ENCODE results near the gene FGFR2. TPM values are rescaled to one million over a fixed set of nuclear protein-coding genes. Genes with fewer than 3 reads are reported as not detected.
A peak's percentile ranks its signal among the peaks of the same experiment; 100 is the strongest.

Gene FGFR2
- 10 to 100 TPM; 22.5 to 58.0 (median 44.4) TPM for total RNA-seq

DNA sequence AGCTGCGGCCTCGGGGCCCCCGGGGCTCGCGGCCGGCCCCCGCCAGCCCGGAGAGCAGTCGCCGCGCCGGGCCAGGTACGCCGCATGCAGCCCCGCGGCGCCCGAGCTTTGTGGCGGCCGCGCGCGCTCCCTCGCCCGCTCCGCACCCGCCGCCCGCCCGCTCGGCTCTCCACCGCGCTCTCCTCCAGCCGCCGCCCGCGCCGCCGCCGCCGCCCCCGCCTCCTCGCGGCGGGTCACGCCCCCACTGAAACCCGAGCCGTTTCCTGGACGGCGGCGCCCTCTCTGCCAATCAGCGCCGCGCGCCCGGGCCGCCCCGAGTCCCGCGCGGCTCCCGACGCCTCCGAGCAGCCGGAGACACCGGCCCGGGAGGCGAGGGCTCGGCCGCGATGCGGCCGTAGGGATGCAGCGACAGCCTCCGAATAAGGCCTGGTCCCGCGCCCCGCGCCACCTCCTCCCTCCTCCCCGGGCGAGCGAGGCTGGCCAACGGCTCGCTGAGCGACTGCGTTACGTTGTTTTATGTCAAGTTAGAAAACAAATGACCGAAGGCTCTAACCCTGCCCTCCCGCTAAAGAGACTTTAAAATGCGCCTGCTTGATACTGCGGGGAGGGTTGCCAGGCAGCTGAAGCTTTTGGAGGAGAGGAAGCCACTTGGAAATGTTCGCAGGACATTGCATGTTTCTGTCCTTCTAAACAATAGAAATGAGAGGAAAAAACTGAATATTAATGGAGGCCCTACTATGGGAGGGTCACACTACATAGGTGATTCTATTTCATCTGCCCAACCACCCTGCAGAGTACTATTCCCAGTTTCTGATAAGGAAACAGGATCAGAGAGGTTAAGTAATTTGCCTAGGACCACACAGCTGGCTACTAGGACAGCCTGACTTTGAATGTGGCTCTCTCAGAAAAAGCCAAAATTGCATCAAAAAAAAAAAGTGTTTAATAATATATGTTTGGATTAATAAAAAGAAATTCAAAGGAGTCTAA is at the start of gene FGFR2:
Gene FGFR2 (minus strand): TSS at position 182 of the 987 bp plus-strand sequence. CDS start 4,627 bp downstream, outside the sequence.
- Histone ChIP-seq H3K4me1 (peaks cover 8 to 51% (median 14%) of the 10 kb centered on the region in 3 donors), H3K36me3 (no peaks in the 10 kb centered on the region), H3K9me3 (no peaks in the 10 kb centered on the region), H3K27ac (peak within 1 kb of the TSS; percentile 88 to 94 (median 92)), H3K4me3 (peak within 1 kb of the TSS; percentile 63 to 85 (median 76)), H3K27me3 (peaks cover 0 to 54% (median 0%) of the 10 kb centered on the region in 4 donors)
- WGBS, 2 donors = 0 to 2% methylated on average over 5 to 7 of the region's 92 CpGs
- peak in 3 of 4 donors; percentile 15 to 77 (median 58) for TF ChIP-seq POLR2A (IDR thresholded peaks at IDR 0.05)
- TF ChIP-seq, protein P1, sequence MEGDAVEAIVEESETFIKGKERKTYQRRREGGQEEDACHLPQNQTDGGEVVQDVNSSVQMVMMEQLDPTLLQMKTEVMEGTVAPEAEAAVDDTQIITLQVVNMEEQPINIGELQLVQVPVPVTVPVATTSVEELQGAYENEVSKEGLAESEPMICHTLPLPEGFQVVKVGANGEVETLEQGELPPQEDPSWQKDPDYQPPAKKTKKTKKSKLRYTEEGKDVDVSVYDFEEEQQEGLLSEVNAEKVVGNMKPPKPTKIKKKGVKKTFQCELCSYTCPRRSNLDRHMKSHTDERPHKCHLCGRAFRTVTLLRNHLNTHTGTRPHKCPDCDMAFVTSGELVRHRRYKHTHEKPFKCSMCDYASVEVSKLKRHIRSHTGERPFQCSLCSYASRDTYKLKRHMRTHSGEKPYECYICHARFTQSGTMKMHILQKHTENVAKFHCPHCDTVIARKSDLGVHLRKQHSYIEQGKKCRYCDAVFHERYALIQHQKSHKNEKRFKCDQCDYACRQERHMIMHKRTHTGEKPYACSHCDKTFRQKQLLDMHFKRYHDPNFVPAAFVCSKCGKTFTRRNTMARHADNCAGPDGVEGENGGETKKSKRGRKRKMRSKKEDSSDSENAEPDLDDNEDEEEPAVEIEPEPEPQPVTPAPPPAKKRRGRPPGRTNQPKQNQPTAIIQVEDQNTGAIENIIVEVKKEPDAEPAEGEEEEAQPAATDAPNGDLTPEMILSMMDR (IDR thresholded peaks at IDR 0.05) = peak in 3 of 6 experiments; percentile 3 to 19 (median 11)
- intact Hi-C loops (cut with DNase I) = no loop called here
- DNase-seq = no peak

DNA sequence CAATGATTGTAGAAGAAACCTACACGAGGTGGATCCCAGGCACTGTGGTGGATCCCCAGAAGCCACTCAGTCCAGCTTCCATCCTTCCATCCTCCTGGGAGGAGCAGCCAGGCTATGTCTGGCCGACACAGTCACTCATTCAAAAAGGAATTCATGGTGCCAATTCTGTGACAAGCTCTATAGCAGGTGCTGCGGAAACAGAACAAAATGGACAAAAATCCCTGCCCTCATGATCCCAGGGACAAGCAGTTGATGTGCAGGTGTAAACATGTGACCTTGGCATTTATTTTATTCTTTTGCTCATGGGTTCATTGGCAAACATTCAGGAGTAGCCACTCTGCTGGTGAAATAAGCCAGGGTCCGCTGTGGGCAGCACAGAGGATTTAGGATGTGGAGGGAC is 49.2 kb upstream of the FGFR2 start:
- Histone ChIP-seq H3K9me3 (no peaks in the 10 kb centered on the region), H3K4me1 (no peaks in the 10 kb centered on the region), H3K27me3 (peaks cover 0 to 5% (median 0%) of the 10 kb centered on the region in 4 donors), H3K4me3 (no peak overlapping the region), H3K36me3 (no peaks in the 10 kb centered on the region), H3K27ac (no peak overlapping the region)
- TF ChIP-seq, protein P1 (IDR thresholded peaks at IDR 0.05) = no peak
- no peak for TF ChIP-seq POLR2A (IDR thresholded peaks at IDR 0.05)
- WGBS, 2 donors = 91 to 92% methylated on average over 4 of the region's 4 CpGs
- DNase-seq = no peak
- intact Hi-C loops (cut with DNase I) = no loop called here

DNA sequence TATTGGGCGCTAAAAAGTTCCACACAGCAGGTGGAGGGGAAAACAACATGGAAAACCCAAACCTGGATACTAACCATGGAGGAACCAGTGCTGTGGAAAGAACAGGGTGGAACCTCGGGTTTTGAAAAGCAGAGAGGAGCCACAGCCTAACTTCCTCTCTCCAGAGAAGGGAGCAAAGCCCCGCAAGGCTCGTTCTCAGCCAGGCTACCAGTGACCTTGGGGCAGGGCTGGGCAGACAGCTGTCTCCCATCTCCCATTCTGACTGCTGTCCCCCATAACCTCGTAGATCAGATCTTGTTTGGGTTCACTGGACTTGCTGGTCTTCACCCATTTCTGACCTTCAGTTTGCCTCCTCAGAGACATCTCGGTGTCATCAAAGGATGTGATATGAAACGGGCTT is 47.5 kb upstream of the FGFR2 start:
- intact Hi-C loops (cut with DNase I) = no loop called here

DNA sequence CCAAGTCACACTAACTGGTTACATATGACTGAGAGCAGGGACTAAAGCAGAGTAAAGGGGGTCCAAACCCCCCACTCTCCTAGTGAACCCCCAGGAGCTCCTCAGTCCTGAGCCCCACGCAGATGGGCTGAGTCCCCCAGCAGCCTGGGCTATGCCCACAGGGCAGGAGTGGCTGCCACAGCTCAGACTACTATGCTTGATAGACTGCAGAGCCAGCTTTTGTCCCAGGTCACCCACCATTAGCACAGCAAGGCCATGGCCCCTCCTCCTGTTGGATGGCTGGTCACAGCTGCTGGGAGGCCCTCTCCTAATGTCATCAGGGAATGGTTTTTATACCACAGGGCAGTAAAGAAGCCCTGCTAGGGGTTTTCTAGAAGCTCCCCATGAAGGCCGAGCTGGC is 46.3 kb upstream of the FGFR2 start:
- 50 to 100% methylated on average over 1 of the region's 2 CpGs for WGBS, 2 donors
- Histone ChIP-seq H3K27me3 (peaks cover 0 to 5% (median 0%) of the 10 kb centered on the region in 4 donors), H3K27ac (no peak overlapping the region), H3K9me3 (peaks cover 0 to 3% (median 0%) of the 10 kb centered on the region in 3 donors), H3K4me3 (no peak overlapping the region), H3K36me3 (no peaks in the 10 kb centered on the region), H3K4me1 (no peaks in the 10 kb centered on the region)
- TF ChIP-seq, protein P1 (IDR thresholded peaks at IDR 0.05) = no peak
- no peak for TF ChIP-seq POLR2A (IDR thresholded peaks at IDR 0.05)
- intact Hi-C loops (cut with DNase I) = no loop called here
- no peak for DNase-seq

More for the DNA sequence above, 47.5 kb upstream of the FGFR2 start:
- 79 to 84% methylated on average over 5 to 6 of the region's 7 CpGs for WGBS, 2 donors
- H3K4me1 ChIP-seq = no peaks in the 10 kb centered on the region
- TF ChIP-seq, protein P1 (IDR thresholded peaks at IDR 0.05) = no peak
- no peak for TF ChIP-seq POLR2A (IDR thresholded peaks at IDR 0.05)
- H3K9me3 ChIP-seq = peaks cover 0 to 3% (median 0%) of the 10 kb centered on the region in 3 donors
- H3K36me3 ChIP-seq = no peaks in the 10 kb centered on the region
- H3K27me3 ChIP-seq = peaks cover 0 to 5% (median 0%) of the 10 kb centered on the region in 4 donors
- no peak overlapping the region for H3K4me3 ChIP-seq
- no peak for DNase-seq
- no peak overlapping the region for H3K27ac ChIP-seq

DNA sequence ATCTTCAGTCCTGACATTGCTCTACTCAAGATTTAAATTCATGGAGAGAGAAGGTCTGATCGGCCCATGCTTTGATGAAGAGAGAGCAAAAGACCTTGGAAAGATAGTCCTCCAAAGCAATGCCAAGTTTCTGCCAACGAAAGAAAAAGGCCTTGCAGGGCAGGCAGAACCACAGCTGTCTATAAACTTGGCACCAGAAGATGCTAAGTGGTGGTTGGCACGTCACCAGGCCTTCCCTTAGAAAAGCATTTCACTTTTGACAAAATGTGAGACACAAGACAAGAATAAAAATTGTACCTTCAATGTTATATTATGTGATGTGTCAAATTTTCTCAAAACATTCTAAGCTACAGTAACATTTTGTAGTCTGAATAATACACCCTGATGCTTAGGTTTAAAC is 42.0 kb upstream of the FGFR2 start:
- no peaks in the 10 kb centered on the region for H3K27me3 ChIP-seq
- TF ChIP-seq POLR2A (IDR thresholded peaks at IDR 0.05) = no peak
- TF ChIP-seq, protein P1 (IDR thresholded peaks at IDR 0.05) = no peak
- WGBS, 2 donors = 33 to 40% methylated on average over 3 of the region's 3 CpGs
- intact Hi-C loops (cut with DNase I) = no loop called here
- H3K27ac ChIP-seq = no peak overlapping the region
- H3K36me3 ChIP-seq = no peaks in the 10 kb centered on the region
- H3K4me1 ChIP-seq = no peaks in the 10 kb centered on the region
- H3K9me3 ChIP-seq = peaks cover 0 to 11% (median 3%) of the 10 kb centered on the region in 3 donors
- H3K4me3 ChIP-seq = no peak overlapping the region
- no peak for DNase-seq
